Fibroblast of skin of left biceps (primary cell): ENCODE results near the gene ADGRB3.
"Not testable (repeated sequence)": the region's sequence is repeated elsewhere in the genome, so short reads cannot be mapped to it uniquely, and the experiment has no call there.

Experiments used
- DNase-seq, 2 experiments: peaks; one replicate each; pipeline ENCODE4 v3.0.0-alpha.2; 2013; ENCODE audit warnings: low read depth in 2 of 2

ADGRB3 gene

DNA sequence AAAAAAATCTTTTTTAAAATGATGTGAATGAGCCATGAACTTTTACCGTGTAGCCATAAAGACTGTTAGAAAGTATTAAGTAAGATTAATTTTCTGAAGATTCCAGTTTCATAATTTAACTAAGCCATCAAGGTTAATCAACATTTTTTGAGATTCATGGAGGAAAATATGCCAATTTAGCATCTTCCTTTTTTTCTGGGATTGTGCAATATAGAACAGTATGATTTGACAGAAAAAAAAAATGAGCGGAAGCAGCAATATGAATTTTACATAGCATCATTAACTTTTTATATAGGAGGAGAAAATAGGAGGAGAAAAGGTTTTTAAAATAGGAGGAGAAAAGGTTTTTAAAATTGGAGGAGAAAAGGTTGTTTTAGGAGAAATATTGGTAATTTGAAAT, 306.3 kb downstream of the ADGRB3 start:
- no peak for DNase-seq

DNA sequence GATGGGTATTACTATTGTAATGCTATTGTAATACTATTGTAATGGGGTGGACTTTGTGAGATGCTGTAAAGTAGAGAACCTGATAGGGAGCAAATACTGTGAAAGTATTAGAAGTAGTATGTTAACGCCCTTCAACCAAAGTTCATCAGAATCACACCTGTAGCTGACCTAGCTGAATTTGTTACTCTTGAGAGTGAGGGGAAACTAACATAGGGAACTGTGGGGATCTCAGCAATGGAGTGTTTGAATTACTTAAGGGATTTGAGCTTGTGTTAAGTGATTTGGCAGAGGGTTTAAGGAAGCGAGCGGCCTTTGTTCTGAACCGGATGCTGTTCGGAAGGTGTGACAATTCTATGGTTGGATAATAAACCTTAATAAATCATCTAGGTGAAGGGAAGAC, 312.6 kb downstream of the ADGRB3 start:
- DNase-seq: no peak

DNA sequence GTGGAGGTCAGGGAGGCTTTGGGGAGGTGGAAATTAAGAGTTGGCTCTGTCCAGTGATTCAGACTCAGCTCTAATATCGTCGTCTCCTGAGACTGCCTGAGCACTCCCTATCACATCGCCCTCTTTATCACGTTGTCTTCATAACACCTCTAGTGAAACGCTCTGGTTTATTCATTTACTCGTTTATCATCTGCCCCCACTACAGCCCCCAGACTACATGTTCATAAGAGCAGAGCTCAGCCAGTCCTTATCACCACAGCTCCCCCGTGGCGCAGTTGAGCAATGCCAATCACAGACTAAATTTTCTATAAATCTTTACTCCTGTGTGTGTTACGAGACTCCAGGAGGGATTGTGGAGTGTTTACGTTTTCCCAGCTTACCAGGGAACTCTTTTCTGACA, 316.2 kb downstream of the ADGRB3 start:
- DNase-seq: no peak

DNA sequence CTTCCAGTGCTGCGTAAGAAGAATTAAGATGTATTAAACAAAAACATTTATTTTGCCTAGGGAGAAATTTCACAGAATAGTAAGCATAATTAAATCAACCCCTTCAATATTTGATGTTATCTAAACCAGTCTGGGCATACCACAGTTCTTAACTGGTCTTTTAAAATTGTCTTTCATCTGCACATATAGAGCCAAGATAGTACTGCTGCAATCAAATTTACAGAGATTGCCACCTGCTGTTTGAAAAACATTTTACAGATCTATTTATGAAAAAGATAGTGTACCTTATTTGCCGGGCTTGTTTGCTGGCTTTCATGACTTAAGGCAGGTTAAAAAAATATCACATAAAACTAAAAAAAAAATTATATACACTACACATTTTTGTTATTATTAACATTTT, 323.2 kb downstream of the ADGRB3 start:
- no peak for DNase-seq

DNA sequence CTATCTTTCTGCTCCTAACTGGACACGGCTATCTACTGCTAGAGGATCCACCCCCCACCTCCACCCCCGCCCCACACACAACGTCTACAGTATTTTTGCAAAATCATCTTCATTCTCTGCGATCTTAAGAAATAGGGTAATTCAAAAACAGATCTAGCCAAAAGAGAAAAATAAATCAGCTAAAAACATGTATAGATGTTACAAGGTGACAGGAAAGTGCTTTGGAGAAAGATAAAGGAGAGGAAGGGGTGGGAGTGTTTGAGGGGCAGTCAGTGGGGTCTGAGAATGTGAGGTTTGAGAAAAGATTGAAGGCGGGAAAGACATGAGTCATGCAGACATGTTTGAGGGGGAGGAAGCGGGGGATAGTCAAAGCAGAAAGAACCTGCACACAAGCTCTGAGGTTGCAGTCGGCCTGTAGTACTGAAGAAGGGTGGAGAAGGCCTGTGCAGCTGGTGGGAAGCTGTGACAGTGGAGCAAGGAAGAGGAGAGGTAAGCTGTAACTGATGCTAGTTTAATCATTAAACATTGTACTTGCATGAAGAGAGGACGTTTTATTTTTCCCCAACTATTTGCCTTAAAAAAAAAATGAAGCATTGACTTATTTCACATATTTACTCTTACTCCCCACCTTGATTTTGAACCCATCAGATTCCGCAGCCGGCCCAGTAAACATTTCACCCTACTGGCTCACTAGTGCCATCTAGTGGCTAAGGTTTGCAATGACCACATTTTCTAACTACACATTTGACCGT, 332.6 kb downstream of the ADGRB3 start:
- peak; percentile 1 to 12 for DNase-seq

DNA sequence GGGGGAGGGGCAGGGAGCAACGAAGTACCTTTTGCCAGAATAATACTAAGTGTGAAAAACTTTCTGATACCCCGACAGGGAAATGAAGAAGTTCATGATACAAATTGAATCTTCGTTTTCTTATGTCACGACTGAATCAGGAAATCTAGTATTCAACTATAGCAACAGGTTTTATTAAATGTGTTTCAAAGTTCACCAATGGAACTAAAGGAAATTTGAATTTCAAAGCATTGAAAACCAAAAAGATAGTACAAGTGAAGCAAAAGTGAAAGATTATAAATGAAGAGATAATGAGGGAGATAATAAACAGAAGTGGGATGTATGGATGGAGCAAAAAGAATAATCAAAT, 333.2 kb downstream of the ADGRB3 start:
- no peak for DNase-seq

DNA sequence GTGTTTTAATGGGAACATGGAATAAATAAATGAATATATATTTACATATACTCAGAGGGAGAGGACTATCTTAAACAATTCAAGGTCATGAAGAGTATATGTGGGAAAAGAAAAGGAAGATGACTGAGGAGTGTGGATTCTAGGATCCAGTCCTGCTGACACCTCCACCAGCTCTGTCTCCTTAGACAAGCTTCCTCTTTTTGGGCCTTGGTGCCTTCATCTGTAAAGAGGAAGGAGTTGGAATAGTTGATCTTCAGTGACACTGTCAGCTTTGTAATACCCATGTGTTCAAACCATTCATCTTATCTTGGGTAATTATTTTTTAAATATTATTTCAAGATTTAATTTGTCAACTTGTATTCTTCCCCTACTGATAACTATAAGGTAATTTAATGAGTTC, 338.0 kb downstream of the ADGRB3 start:
- DNase-seq: no peak

DNA sequence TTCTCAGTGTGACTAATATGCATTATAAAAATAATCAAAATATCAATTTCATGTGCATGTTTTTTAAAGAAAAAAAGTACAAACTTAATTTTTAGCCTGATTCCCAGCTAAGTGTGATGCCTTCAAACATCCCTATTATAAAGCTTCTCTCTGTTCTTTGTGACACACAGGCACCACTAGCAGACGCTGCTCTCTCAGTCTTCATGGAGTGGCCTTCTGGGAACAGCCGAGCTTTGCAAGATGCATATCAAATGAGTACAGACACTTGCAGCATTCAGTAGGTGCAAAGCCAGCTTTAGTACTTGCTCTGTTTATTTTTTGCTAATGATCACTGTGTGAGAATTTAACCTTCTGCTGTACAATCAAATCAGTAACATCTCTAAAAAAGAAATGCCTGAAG, 340.0 kb downstream of the ADGRB3 start:
- DNase-seq: no peak

DNA sequence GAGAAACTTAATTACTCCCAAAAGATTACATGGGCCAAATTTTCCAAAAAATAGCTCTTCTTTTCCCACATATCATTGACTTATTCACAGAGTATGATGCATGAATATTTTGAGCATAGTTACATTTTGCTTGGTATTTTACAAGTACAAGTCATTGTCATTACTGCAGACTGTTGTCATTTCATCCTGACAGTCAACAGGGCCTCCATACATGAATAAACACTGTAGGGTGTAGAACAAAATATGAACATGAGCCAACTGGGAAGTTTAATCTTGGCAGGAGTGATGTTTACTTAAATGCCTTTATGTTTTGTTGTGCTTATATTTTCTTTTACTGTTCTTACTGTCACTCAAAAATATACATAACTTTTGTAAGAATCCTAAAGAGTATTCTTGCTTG, 340.7 kb downstream of the ADGRB3 start:
- DNase-seq: no peak

- no peak for DNase-seq
These were observed 341.2 kb downstream of the ADGRB3 start for GRCh38 chr6:68976260-68976659.

GRCh38 chr6:68978411-68978810, 343.3 kb downstream of the ADGRB3 start:
- DNase-seq: no peak

DNA sequence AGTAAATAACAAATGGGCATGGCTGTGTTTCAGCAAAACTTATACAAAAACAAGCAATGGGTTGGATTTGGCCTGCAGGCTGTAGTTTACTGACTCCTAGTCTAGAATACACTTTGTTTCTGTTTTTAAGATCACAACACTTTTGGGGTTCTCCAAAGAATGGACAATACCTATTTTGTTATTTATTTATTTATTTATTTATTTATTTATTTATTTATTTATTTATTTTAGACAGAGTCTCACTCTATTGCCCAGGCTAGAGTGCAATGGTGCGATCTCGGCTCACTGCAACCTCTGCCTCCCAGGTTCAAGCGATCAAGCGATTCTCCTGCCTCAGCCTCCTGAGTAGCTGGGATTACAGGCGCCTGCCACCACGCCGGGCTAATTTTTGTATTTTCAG, 346.6 kb downstream of the ADGRB3 start:
- DNase-seq: not testable (repeated sequence)

- DNase-seq: no peak
These were observed 353.6 kb downstream of the ADGRB3 start for GRCh38 chr6:68988698-68989097.

GRCh38 chr6:68990317-68990716, 355.2 kb downstream of the ADGRB3 start:
- no peak for DNase-seq

DNA sequence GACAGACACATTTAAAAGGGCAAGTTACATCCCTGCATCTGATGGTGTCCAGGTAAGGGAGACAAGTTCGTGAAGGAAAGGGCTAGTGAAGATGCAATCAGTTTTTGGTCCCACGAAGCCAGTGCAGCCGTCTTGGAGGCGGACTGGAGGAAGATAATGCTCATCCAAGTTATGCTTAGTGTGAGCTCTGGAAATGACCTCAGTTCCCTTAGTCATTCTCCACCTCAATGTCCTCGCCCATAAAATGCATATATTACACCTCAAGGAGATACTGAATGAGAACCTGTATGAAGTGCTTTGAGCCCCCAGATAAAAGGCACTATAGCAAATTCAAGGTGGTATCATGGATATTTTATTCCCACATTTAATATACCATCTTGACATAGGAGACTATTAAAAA, 358.8 kb downstream of the ADGRB3 start:
- no peak for DNase-seq

- DNase-seq: no peak
These were observed 359.4 kb downstream of the ADGRB3 start for GRCh38 chr6:68994521-68994920.

- no peak for DNase-seq
These were observed 370.1 kb downstream of the ADGRB3 start for GRCh38 chr6:69005199-69005598.

DNA sequence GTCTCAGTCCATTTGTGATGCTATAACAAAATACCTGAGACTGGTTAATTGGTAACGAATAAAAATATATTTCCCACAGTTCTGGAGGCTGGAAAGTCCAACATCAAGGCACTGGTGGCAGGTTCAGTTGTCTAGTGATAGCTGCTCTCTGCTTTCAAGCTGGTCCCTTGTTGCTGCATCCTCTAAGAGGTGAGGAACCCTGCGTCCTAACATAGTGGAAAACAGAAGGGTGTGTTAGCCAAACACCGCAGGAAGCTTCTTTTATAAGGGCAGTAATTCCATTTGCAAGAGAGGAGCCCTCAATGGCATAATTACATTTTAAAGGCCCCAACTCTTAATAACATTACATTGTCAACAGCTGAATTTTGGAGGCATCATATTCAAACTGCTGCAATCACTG, 372.7 kb downstream of the ADGRB3 start:
- no peak for DNase-seq

DNA sequence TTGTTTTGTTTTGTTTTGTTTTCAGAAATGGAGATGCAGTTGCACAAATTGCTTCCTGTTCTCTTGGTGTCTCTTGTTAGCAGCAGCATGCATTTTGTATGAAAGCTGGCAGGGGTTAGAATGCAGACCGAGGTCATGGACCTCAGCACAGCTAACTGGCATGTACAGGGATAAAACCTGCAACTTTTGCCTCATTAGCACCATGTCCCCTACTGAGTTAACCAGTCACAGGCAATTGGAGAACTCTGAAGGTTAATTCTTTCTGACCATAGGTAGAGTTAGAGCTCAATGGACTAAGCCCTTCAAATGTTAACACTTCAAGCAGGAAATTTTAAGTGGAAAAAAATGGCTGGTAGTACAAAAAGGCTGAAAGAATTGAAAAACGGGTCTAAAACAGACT, 377.1 kb downstream of the ADGRB3 start:
- no peak for DNase-seq

DNA sequence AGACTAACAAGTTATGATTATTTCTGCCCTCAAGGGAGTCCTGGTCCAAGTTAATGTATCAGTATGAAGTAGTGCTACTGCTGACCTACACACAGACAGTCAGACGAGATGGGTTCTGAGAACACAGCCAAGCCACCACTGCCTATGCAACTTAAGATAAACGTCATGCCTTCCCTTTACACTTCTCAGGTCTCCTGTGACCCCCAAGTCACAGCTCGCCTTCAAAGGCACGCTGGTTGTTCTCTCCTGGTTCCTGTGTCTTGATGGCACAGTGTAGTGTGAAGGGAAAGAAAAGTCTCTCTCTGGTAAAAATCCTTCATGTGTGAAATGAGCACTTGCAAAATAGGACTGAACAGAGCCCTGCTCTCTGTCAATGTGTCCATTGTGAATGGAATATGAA, 377.8 kb downstream of the ADGRB3 start:
- DNase-seq: no peak

GRCh38 chr6:69018906-69019305, 383.8 kb downstream of the ADGRB3 start:
- DNase-seq: no peak

DNA sequence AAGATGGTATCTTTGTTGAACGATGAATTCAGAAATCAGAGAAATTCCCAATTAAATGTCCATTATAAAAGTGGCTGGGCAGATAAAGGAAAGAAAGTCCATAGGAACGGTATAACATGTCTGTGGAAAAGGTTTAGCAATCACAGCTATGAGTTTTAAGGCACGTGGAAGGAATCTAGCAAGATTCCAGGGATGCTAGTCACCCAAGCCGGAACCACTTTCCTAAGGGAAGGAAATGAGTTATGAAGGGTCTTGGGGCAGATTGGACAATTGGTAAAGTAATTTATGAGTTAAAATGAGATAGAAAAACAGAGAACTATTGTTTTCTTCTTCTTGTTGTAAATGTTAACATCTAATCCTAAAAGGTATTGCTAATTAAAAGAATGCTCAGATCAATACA, 384.8 kb downstream of the ADGRB3 start:
- peak; percentile 29 to 31 for DNase-seq

DNA sequence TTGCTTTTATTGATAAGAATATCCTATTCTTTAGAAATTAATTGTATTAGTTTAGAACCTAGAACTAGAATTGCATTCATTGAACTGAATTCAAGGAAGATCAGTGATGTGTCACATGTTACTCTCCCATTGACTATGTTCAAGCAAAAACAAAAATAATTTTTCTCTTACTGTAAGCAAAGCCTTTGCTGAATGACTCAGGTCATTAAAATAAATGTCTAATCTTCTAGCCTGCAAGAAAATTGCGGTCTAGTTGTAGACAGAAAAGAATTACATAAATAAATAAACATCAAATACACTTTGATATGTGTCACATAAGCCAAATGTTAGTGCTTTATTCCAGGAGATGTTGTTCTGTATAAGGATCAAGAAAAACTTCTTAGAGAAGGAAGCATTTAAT, 387.9 kb downstream of the ADGRB3 start:
- peak; percentile 10 to 20 for DNase-seq

DNA sequence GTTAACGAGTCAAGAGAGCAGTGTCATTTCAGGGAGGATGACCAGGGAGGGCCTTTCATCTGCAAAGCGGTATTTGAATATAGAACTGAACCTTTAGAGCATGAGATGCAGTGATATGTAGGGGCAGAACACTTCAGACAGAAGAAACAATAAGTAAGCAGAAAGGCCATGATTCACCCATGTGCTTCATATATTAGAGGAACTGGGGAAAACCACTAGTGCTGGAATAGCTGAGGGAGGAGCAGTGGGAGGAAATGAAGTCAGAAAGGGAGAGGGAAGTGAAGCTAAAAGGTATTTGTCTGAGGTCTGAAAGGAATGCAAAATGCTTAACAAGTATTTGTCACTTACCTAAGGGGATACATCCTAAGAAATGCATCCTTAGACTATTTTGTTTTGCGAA, 391.2 kb downstream of the ADGRB3 start:
- DNase-seq: peak in 1 of 2 experiments; percentile 11
